Activated CD8-positive, alpha-beta memory T cell treated with anti-CD3 and anti-CD28 coated beads, Interleukin-2, amount 50 U/mL, for 1 hour (primary cell): ENCODE data around the gene LRBA.
A peak's percentile ranks its signal among the peaks of the same experiment; 100 is the strongest.
"Not testable (repeated sequence)": the region's sequence is repeated elsewhere in the genome, so short reads cannot be mapped to it uniquely, and the experiment has no call there.

Source experiments
- DNase-seq: peaks from one replicate; pipeline ENCODE4 v3.0.0-alpha.2; 2020; ENCODE audit errors: extremely low read depth

LRBA gene

GRCh38 chr4:151015459-151016347 is 619 bp upstream of the LRBA start:
- peak; percentile 40 for DNase-seq

GRCh38 chr4:151013944-151014343 is 1.1 kb downstream of the LRBA start:
- no peak for DNase-seq

GRCh38 chr4:151013491-151013890 is 1.6 kb downstream of the LRBA start:
- DNase-seq = no peak

- no peak for DNase-seq
These were observed 2.3 kb downstream of the LRBA start for GRCh38 chr4:151012820-151013219.

- no peak for DNase-seq
These were observed 2.7 kb downstream of the LRBA start for GRCh38 chr4:151012376-151012775.

- DNase-seq = no peak
These were observed 10.9 kb downstream of the LRBA start for GRCh38 chr4:151004222-151004621.

- no peak for DNase-seq
These were observed 14.2 kb downstream of the LRBA start for GRCh38 chr4:151000747-151001429.

- no peak for DNase-seq
These were observed 16.0 kb downstream of the LRBA start for GRCh38 chr4:150999086-150999485.

- no peak for DNase-seq
These were observed 17.9 kb downstream of the LRBA start for GRCh38 chr4:150997141-150997540.

- DNase-seq = no peak
These were observed 20.4 kb downstream of the LRBA start for GRCh38 chr4:150994721-150995120.

GRCh38 chr4:150993577-150993976 is 21.5 kb downstream of the LRBA start:
- DNase-seq = not testable (repeated sequence)

GRCh38 chr4:150990993-150991392 is 24.1 kb downstream of the LRBA start:
- DNase-seq = no peak

- no peak for DNase-seq
These were observed 24.8 kb downstream of the LRBA start for GRCh38 chr4:150990250-150990649.

GRCh38 chr4:150988238-150988637 is 26.8 kb downstream of the LRBA start:
- DNase-seq = no peak

- DNase-seq = no peak
These were observed 27.9 kb downstream of the LRBA start for GRCh38 chr4:150987204-150987603.

GRCh38 chr4:150986085-150986484 is 29.0 kb downstream of the LRBA start:
- no peak for DNase-seq

- no peak for DNase-seq
These were observed 31.2 kb downstream of the LRBA start for GRCh38 chr4:150983851-150984250.

- no peak for DNase-seq
These were observed 32.4 kb downstream of the LRBA start for GRCh38 chr4:150982557-150983233.

GRCh38 chr4:150978738-150979575 is 36.1 kb downstream of the LRBA start:
- no peak for DNase-seq

- no peak for DNase-seq
These were observed 38.5 kb downstream of the LRBA start for GRCh38 chr4:150976478-150977118.

GRCh38 chr4:150974750-150975149 is 40.3 kb downstream of the LRBA start:
- no peak for DNase-seq
